Neuronal stem cell (in vitro differentiated cells): Measurements from ENCODE around the gene CDH12.

ENCODE experiments used
- DNase-seq: peaks from one replicate; pipeline ENCODE4 v3.0.0-alpha.2; 2013; ENCODE audit warnings: low spot score
- H2AFZ ChIP-seq: one replicate; pipeline ENCODE4 v1.6.1; 2013; ENCODE audit warnings: mild to moderate bottlenecking, low read length, inconsistent platforms
- H2AK5ac ChIP-seq: 2 replicates; pipeline ENCODE4 v1.6.1; 2013; ENCODE audit warnings: low read depth, mild to moderate bottlenecking, inconsistent platforms, low read length, moderate library complexity, mixed read lengths
- H2BK120ac ChIP-seq: 2 replicates; pipeline ENCODE4 v1.6.1; 2013; ENCODE audit warnings: low read depth, mild to moderate bottlenecking, inconsistent platforms, low read length, moderate library complexity, mixed read lengths
- H2BK12ac ChIP-seq: one replicate; pipeline ENCODE4 v1.6.1; 2013; ENCODE audit warnings: low read length, inconsistent platforms
- H2BK15ac ChIP-seq: 2 replicates; pipeline ENCODE4 v1.6.1; 2013; ENCODE audit warnings: mild to moderate bottlenecking, low read length, inconsistent platforms, mixed read lengths
- H2BK5ac ChIP-seq: one replicate; pipeline ENCODE4 v1.6.1; 2013; ENCODE audit warnings: inconsistent platforms, mild to moderate bottlenecking, low read length, moderate library complexity
- H3K14ac ChIP-seq: one replicate; pipeline ENCODE4 v1.6.1; 2013; ENCODE audit warnings: low read length, inconsistent platforms
- H3K18ac ChIP-seq: 2 replicates; pipeline ENCODE4 v1.6.1; 2013; ENCODE audit warnings: low read length, inconsistent platforms
- H3K23ac ChIP-seq: 2 replicates; pipeline ENCODE4 v1.6.1; 2013; ENCODE audit warnings: low read depth, mild to moderate bottlenecking, mixed read lengths, low read length, inconsistent platforms; ENCODE audit not compliant: poor library complexity
- H3K27ac ChIP-seq: replicated peaks from 3 replicates; pipeline ENCODE4 v1.5.1; 2013; ENCODE audit warnings: low read length, inconsistent platforms
- H3K27me3 ChIP-seq, 3 experiments: 2 replicates each; pipeline ENCODE4 v1.6.1; 2013; ENCODE audit warnings: low read length in 3 of 3, mild to moderate bottlenecking in 2 of 3, inconsistent platforms in 1 of 3, low read depth in 1 of 3, mixed read lengths in 1 of 3, moderate library complexity in 1 of 3; ENCODE audit not compliant: control insufficient read depth in 3 of 3, insufficient read depth in 3 of 3
- H3K36me3 ChIP-seq, 2 donors: replicated peaks in 1 of 2; 2 replicates each; pipeline ENCODE4 v1.6.1; 2013; ENCODE audit warnings: low read length in 2 of 2; ENCODE audit not compliant: control insufficient read depth in 2 of 2, insufficient read depth in 2 of 2
- H3K4ac ChIP-seq: 2 replicates; pipeline ENCODE4 v1.6.1; 2013; ENCODE audit warnings: inconsistent platforms, mild to moderate bottlenecking, low read length, moderate library complexity
- H3K4me1 ChIP-seq, 2 donors: 1 replicate in 1 of 2; 2 replicates in 1 of 2; pipeline ENCODE4 v1.6.1; 2013; ENCODE audit warnings: low read length in 2 of 2, low read depth in 1 of 2; ENCODE audit not compliant: control insufficient read depth in 2 of 2, insufficient read depth in 1 of 2
- H3K4me2 ChIP-seq: one replicate; pipeline ENCODE4 v1.6.1; 2013; ENCODE audit warnings: mild to moderate bottlenecking, low read length, inconsistent platforms; ENCODE audit not compliant: insufficient read depth, poor library complexity, severe bottlenecking
- H3K4me3 ChIP-seq, 2 donors: 2 replicates each; pipeline ENCODE4 v1.5.1; 2013; ENCODE audit warnings: low read length in 2 of 2, mild to moderate bottlenecking in 2 of 2, inconsistent platforms in 1 of 2, moderate library complexity in 1 of 2
- H3K79me1 ChIP-seq: one replicate; pipeline ENCODE4 v1.6.1; 2013; ENCODE audit warnings: low read depth, mild to moderate bottlenecking, inconsistent platforms, low read length, moderate library complexity
- H3K9ac ChIP-seq: one replicate; pipeline ENCODE4 v1.6.1; 2013; ENCODE audit warnings: mild to moderate bottlenecking, low read depth, low read length, inconsistent platforms; ENCODE audit not compliant: poor library complexity
- H3K9me3 ChIP-seq, 2 donors: replicated peaks in 1 of 2; 2 replicates each; pipeline versions ENCODE3 to v1.6.1; 2013; ENCODE audit warnings: low read length in 2 of 2, mild to moderate bottlenecking in 2 of 2, inconsistent platforms in 1 of 2, low read depth in 1 of 2, mixed read lengths in 1 of 2, moderate library complexity in 1 of 2; ENCODE audit not compliant: control insufficient read depth in 2 of 2, insufficient read depth in 1 of 2
- H4K8ac ChIP-seq: one replicate; pipeline ENCODE4 v1.6.1; 2013; ENCODE audit warnings: low read depth, mild to moderate bottlenecking, inconsistent platforms, low read length, moderate library complexity
- H4K91ac ChIP-seq: one replicate; pipeline ENCODE4 v1.6.1; 2013; ENCODE audit warnings: low read length, low read depth, mild to moderate bottlenecking, inconsistent platforms; ENCODE audit not compliant: poor library complexity
- WGBS, 2 donors: extraction: QIAGEN DNeasy Blood & Tissue Kit; methylation state at CpG; one replicate each; pipeline ENCODE4 v1.1.7; 2013; ENCODE audit warnings: missing lambda C conversion rate in 2 of 2, mixed read lengths in 1 of 2; ENCODE audit not compliant: insufficient read length in 2 of 2, insufficient replicate concordance in 1 of 2; ENCODE audit errors: extremely low coverage in 2 of 2; 5-methylcytosine and 5-hydroxymethylcytosine counted together

Gene CDH12

GRCh38 chr5:22736443-22737003 is 116.6 kb downstream of the CDH12 start:
- Histone ChIP-seq H2BK5ac (no peak overlapping the region), H2AK5ac (no peak overlapping the region), H3K27ac (no peak overlapping the region), H3K4me2 (no peak overlapping the region), H4K8ac (no peak overlapping the region), H3K9ac (no peak overlapping the region), H3K14ac (no peak overlapping the region), H3K9me3 (no peaks in the 10 kb centered on the region), H3K36me3 (no peaks in the 10 kb centered on the region), H2AFZ (no peak overlapping the region), H2BK12ac (no peak overlapping the region), H2BK15ac (no peak overlapping the region), H2BK120ac (no peak overlapping the region), H4K91ac (no peak overlapping the region), H3K4ac (no peak overlapping the region), H3K4me3 (no peak overlapping the region), H3K79me1 (no peaks in the 10 kb centered on the region), H3K18ac (no peak overlapping the region), H3K23ac (no peak overlapping the region), H3K27me3 (no peaks in the 10 kb centered on the region), H3K4me1 (no peaks in the 10 kb centered on the region)
- WGBS, 2 donors = no CpG with 5 or more reads among the region's 3 CpGs
- no peak for DNase-seq

GRCh38 chr5:22734907-22735306 is 118.2 kb downstream of the CDH12 start:
- Histone ChIP-seq H2AK5ac (no peak overlapping the region), H3K9me3 (no peaks in the 10 kb centered on the region), H4K91ac (no peak overlapping the region), H3K4ac (no peak overlapping the region), H2BK15ac (no peak overlapping the region), H3K27ac (no peak overlapping the region), H2BK12ac (no peak overlapping the region), H3K23ac (no peak overlapping the region), H2AFZ (no peak overlapping the region), H3K4me1 (no peaks in the 10 kb centered on the region), H3K18ac (no peak overlapping the region), H3K9ac (no peak overlapping the region), H2BK120ac (no peak overlapping the region), H3K14ac (no peak overlapping the region), H4K8ac (no peak overlapping the region), H3K79me1 (no peaks in the 10 kb centered on the region), H3K27me3 (no peaks in the 10 kb centered on the region), H3K4me3 (no peak overlapping the region), H3K4me2 (no peak overlapping the region), H2BK5ac (no peak overlapping the region), H3K36me3 (no peaks in the 10 kb centered on the region)
- no CpG with 5 or more reads among the region's 2 CpGs for WGBS, 2 donors
- DNase-seq = no peak

- Histone ChIP-seq H3K4me3 (no peak overlapping the region), H4K8ac (no peak overlapping the region), H2AK5ac (no peak overlapping the region), H3K27ac (no peak overlapping the region), H2BK12ac (no peak overlapping the region), H3K27me3 (no peaks in the 10 kb centered on the region), H3K18ac (no peak overlapping the region), H2BK5ac (no peak overlapping the region), H4K91ac (no peak overlapping the region), H3K9me3 (no peaks in the 10 kb centered on the region), H3K4ac (no peak overlapping the region), H2AFZ (peak overlapping the region; percentile 54), H3K9ac (no peak overlapping the region), H3K23ac (no peak overlapping the region), H2BK120ac (no peak overlapping the region), H3K14ac (no peak overlapping the region), H3K79me1 (no peaks in the 10 kb centered on the region), H3K36me3 (no peaks in the 10 kb centered on the region), H2BK15ac (no peak overlapping the region), H3K4me1 (peaks cover 0 to 3% of the 10 kb centered on the region in 2 donors), H3K4me2 (no peak overlapping the region)
- no CpG with 5 or more reads among the region's 4 CpGs for WGBS, 2 donors
- no peak for DNase-seq
Measured at GRCh38 chr5:22728610-22729009, 124.5 kb downstream of the CDH12 start.

- Histone ChIP-seq H2BK5ac (no peak overlapping the region), H3K4me1 (no peaks in the 10 kb centered on the region), H3K36me3 (no peaks in the 10 kb centered on the region), H3K23ac (no peak overlapping the region), H3K9ac (no peak overlapping the region), H2BK120ac (no peak overlapping the region), H4K8ac (no peak overlapping the region), H2BK12ac (no peak overlapping the region), H3K4me3 (no peak overlapping the region), H3K4ac (no peak overlapping the region), H3K9me3 (no peaks in the 10 kb centered on the region), H3K4me2 (no peak overlapping the region), H2AK5ac (no peak overlapping the region), H2AFZ (no peak overlapping the region), H3K14ac (no peak overlapping the region), H3K79me1 (no peaks in the 10 kb centered on the region), H2BK15ac (no peak overlapping the region), H3K18ac (no peak overlapping the region), H4K91ac (no peak overlapping the region), H3K27me3 (no peaks in the 10 kb centered on the region), H3K27ac (no peak overlapping the region)
- DNase-seq = no peak
- WGBS, 2 donors = no CpG with 5 or more reads among the region's 1 CpG
Measured at GRCh38 chr5:22722491-22722890, 130.7 kb downstream of the CDH12 start.
